ENCODE results near the gene COX6A1.
"Not testable (repeated sequence)": the region's sequence is repeated elsewhere in the genome, so short reads cannot be mapped to it uniquely, and the experiment has no call there.

DNA sequence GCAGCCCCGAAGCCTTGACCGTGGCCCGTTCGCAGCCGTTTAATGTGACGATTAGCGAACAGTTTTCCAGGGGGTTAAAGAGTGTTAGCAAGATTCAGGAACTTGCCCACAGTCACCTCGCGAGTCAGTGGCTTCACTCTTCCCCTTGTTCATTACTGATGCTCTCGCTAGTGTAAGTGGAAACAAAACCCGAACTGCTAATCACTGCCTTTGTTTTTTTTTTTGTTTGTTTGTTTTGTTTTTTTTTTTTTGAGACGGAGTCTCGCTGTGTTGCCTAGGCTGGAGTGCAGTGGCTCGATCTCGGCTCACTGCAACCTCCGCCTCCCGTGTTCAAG, 8.9 kb downstream of the COX6A1 start:
- not testable (repeated sequence) for TF ChIP-seq POLR2AphosphoS5 (IDR thresholded peaks at IDR 0.05; ENCODE audit: borderline replicate concordance, low read depth, low read length); EZH2 (IDR thresholded peaks at IDR 0.05)

All from SK-N-MC (cell line).